Measurements from ENCODE around the gene STK35.

- TF ChIP-seq PKNOX1 (IDR thresholded peaks at IDR 0.05) (no peak), SP1 (IDR thresholded peaks at IDR 0.05) (no peak), FOXK2 (IDR thresholded peaks at IDR 0.05) (no peak), TARDBP (IDR thresholded peaks at IDR 0.05) (no peak), ARNT (IDR thresholded peaks at IDR 0.05) (no peak), HDGF (IDR thresholded peaks at IDR 0.05; ENCODE audit: borderline replicate concordance) (no peak), ZNF384 (IDR thresholded peaks at IDR 0.05) (no peak), BHLHE40 (IDR thresholded peaks at IDR 0.05; ENCODE audit: borderline replicate concordance) (no peak), FOXM1 (IDR thresholded peaks at IDR 0.05; ENCODE audit: borderline replicate concordance) (no peak), SUZ12 (IDR thresholded peaks at IDR 0.05) (no peak), ELF4 (IDR thresholded peaks at IDR 0.05) (no peak), CTBP1 (IDR thresholded peaks at IDR 0.05; ENCODE audit: borderline replicate concordance) (no peak)
Measured at GRCh38 chr20:2133318-2134183, 31.9 kb downstream of the STK35 start.

Data from HEK293T (cell line).